NCI-H146 treated with DMSO at 0.1 percent for 48 hours (cell line): ENCODE data around the gene GNPAT.
A peak's percentile ranks its signal among the peaks of the same experiment; 100 is the strongest.
"Not testable (repeated sequence)": the region's sequence is repeated elsewhere in the genome, so short reads cannot be mapped to it uniquely, and the experiment has no call there.

Experiments used
- DNase-seq: peaks from one replicate; lab custom pipeline; 2025; ENCODE audit not compliant: unreplicated experiment; lab: John Stamatoyannopoulos, UW

Gene GNPAT

DNA sequence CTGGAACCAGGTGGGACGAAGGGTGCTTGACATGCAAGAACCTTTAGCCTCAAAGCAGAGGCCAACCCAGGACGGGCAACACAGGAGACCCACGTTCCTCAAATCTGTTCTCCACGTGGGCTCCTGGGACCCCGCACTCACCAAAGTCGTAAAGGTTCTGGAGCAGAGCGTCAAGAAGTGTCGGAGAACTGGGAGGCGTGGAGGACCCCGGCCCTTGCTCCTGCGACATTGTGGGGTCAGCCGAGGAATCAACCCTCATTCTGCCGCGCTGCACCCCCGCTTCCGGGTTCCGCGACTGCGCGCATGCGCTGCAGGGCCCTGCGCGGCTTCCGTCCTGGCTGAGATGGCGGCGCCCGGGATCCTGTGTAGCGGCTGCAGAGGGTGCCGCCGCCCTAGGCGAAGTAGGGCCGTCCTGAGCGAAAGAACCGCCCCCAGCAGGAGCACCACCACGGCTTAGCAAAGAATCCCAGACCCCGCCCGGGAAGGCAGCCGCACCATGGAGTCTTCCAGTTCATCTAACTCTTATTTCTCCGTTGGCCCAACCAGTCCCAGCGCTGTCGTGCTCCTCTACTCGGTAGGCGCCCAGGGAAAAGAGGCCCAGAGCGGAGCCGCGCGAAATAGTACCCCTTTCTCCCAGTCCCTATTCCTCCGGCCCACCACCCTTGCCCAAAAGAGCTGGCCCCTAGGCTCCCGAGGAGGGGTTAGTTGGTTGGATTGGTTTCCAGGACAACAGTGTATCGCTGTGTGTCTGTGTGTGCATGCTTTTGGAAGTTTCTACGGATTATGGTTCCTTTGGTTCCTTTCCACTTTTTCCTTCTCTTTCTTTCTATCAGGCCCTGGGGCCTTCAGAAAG, at the start of gene GNPAT:
GNPAT (plus strand) TSS at position 330 of the 853 bp plus-strand sequence; CDS start at position 497, 167 bp downstream.
- peak; percentile 72 for DNase-seq

DNA sequence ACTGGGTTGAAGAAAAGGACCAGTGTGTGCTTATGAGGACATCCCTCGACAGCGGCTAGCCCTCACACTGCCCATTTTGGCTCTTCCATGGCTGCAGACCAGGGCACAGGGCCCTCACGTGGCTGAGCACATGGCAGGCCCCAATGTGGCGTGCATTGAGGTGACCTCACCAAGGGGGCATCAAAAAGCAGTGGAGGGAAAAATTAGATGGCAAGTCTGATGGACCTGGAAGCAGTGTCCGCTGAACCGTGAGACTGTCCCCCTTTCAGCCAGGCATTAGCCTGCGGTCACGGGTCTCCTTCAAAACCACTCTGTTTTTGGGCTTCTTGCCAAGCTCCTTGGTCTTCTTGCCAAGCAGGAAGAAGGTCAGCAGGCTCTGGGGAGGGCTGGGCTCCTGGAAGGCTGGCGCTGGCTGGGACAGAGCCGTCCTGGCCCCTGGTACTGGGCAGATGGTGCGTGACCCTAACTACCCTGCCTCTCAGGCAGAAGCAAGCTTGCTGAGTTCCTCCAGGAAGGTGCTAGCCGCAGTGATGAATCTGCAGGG, 48.3 kb upstream of the GNPAT start:
- DNase-seq: no peak

DNA sequence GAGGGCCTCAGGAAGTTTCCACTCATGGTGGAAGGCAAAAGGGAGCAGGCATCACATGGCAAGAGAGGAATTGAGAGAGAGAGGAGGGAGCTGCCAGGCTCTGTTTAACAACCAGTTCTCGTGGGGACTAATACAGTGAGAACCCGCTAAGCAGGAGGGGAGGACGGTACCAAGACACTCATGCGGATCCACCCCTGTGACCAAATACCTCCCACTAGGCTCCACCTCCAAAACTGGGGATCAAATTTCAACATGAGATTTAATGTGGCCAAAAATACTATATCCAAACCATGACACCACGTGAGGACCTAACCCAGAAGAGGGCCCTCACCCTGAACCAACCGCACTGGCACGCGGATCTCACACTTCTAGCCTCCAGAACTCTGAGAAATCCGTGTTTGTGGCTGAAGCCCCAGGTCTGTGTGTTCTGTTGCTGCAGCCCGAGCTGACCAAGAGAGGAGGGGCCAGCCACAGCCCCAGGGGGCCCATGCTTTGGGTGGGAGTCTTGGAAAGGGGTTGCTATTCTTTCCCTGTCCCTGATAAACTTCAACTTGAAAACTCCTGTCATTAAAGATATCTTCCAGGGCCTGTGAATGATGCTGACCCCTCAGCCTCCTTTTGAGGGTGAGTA, 47.2 kb upstream of the GNPAT start:
- no peak for DNase-seq

DNA sequence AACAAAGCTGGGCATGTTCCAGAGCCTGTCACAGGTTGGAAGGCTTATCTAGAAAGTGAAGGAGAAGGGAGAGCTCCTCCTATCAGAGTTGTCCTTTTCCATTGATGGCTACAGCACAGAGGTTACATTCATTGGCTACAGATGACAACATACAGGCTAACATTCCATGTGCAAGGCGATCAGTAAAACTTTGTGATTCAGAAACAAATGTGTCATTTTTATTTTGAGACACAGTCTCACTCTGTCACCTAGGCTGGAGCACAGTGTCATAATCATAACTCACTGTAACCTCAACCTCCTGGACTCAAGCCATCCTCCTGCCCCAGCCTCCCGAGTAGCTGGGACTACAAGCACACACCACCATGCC, 46.6 kb upstream of the GNPAT start:
- DNase-seq: no peak

DNA sequence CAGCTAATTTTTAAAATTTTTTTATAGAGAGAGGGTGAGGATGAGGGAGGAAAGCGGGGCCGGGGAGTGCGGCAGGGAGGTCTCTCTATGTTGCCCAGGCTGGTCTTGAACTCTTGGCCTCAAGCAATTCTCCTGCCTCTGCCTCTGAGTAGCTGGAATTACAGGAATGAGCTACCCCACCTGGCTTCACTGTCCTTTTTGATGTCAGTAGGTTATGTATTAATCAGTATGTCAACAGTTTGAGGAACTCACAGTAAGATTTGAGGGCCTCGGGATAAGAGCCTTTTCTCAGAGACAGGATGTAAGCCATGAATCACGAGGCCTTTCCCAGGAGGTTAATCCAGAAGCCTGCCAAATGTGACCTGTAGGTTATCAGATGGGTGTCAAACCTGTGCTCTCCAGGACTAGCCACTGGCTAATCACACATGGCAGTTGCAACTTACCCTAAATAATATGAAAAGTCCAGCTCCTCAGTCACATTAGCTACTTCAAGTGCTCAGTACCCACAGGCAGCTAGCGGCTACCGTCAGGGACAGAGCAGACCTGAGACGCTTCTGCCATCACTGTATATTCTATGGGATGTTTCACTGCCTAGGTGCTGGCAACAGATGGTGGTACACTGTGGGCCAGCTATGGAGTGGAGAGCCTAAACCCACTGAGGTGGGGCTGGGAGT, 46.0 kb upstream of the GNPAT start:
- no peak for DNase-seq

DNA sequence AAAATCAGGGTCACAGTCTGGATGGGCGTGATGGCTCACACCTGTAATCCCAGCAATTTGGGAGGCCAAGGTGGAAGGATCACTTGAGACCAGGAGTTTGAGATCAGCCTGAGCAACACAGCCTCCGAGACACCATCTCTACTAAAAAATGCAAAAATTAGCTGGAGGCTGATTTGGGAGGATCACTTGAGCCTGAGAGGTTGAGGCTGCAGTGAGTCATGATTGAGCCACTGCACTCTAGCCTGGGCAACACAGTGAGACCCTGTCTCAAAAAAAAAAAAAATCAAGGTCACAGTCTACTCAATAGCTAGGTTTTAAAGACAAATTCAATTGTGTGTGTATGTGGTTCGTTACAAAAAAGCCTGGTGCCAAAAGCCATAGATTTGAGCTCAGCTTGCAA, 44.7 kb upstream of the GNPAT start:
- no peak for DNase-seq

DNA sequence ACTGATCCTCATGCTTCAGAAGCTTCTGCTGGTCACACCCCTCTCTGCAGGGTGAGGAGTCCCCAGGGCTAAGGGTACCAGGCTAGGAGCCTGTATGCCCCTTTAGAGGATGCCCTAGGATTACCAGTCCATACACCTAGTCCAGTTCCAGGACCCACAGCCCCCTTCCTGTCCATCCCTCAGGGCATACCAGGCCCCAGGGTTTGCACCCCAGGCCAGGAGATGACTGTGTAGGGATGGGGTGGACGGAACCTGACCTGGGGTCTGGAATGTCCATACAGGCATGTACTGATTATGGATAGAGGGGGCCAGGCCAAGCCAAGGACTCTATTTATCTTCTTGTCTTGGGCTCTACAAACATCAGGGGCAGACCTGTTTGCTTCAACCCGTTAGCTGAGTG, 44.3 kb upstream of the GNPAT start:
- DNase-seq: no peak

DNA sequence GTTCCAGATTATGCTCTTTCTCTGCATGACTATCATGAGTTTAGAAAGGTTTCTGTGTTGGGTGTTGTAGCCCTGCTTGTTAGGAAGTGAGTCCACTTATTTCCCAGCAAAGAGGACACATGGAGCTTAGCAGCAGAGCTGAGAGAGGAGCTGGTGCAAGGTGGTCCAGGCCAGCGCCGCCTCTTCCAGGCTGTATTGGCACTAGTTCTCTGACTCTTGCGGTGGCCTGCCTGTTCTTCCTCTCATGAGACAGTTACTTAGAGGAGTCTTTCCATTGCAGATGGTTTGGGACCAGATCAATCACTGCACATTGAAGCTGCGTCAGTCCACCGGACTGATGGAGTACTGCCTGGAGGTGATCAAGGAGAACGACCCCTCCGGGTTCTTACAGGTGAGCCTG, 41.1 kb upstream of the GNPAT start:
- no peak for DNase-seq

DNA sequence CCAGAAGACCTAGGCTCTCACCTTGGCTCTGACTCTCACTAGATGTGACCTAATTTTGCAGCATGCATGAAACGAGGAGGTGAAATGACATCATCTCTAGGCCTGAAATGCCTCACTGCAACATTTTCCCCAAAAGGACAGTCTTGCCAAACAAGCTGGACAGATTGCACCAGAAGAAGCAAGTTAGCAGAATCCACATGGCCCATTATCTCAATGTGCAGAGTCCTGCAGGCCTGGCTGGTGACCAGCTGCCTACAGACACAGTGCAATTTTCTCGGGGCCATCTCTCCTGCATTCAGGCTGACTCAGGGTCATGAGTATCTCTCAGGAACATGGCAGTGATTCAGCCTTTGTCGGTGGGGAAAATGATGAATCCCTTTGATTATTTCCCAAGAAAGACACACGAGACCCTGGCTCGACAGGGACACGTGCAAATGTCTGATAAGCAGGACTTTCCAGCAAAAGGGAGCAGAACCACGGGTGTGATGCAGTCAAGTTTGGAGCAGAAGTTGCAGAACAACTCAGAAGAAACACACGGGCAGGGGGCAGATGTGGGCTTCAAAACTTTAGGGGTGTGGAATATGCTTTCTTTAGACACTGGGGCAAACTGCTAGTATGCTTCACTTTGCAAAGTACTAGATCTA, 40.5 kb upstream of the GNPAT start:
- DNase-seq: no peak

DNA sequence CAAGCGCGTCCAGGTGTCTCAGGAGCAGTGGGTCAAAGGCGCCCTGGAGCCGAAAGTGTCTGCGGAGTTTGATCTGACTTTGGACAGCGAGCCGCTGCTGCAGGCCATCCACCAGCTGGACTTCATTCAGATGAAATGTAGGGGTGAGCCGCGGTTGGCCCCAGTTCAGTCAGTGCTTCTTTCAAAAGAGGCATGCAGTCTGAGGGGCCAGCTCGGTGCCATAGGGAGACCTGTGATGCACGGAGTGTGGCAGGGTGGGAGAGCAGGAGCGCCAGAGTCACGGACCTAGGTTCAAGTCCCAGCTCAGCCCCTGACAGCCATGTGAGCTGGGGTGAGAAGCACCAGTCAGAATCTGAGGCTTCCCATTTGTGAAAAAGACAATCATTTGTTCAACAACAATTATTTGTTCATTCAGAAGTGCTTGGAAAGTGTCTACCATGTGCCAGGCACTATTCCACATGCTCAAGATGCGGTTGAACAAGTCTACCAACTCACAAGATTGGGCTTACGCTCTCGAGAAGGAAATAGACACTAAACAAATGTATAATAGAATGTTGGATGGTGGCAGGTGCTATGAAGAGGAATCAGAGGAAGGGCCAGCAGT, 39.5 kb upstream of the GNPAT start:
- DNase-seq: no peak

DNA sequence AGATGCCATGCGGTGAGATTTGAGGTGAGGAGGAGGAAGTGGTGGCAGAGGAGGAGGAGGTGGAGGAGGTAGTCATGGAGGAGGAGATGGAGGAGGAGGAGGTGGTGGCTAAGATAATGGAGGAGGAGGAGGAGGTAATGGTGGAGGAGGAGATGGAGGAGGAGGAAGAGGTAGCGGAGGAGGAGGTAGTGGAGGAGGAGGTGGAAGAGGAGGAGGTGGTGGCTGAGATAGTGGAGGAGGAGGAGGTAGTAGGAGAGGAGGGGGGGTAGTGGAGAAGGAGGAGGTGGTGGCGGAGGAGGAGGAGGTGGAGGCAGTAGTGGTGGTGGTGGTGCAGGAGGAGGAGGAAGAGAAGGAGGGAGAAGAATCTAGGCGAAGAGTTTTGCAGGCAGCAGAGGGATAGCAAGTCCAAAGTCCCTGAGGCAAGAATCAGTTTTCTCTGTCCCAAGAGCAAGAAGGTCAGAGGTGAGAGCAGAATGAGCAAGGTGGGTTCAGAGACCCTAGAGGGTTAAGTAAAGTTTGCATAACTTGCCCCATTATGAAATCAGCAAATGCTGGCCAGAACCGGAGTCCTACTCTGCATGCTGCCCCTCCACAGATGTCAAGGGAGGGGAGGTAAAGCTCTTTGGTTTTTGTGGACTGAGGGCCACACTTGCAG, 38.9 kb upstream of the GNPAT start:
- DNase-seq: no peak

DNA sequence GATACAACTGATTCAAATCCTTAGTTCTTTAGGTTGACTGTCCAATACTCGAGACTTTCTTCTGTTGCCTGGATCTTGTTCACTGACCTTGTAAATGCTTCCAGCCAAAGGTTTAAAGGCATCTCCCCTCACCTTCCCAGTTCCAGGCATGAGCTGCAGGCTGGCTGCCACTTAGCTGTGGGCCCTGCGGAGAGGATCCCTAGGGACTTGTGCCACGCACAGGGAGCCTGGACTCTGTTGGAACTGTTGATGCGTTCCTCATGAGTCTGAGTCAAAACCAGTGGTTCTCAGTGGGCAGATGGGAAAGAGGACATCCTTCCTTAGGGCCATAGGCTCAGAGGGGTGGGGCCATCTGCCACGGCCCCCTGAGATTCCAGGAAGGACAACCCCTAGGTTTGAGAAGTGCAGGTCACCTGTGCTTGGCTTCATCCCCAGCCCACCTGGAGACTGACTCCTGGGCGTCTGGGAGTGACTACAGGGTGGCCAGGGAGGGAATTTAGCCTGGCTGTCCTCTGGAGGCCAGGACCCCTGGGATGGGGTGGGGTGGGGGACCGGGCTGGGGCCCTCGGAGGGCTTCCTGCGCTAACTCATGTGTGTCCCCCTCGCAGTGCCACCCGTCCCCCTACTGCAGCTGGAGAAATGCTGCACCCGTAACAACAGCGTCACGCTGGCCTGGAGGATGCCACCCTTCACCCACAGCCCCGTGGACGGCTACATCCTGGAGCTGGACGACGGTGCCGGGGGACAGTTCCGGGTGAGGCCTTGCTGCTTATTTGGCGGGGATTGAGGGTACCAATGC, 37.6 kb upstream of the GNPAT start:
- no peak for DNase-seq

DNA sequence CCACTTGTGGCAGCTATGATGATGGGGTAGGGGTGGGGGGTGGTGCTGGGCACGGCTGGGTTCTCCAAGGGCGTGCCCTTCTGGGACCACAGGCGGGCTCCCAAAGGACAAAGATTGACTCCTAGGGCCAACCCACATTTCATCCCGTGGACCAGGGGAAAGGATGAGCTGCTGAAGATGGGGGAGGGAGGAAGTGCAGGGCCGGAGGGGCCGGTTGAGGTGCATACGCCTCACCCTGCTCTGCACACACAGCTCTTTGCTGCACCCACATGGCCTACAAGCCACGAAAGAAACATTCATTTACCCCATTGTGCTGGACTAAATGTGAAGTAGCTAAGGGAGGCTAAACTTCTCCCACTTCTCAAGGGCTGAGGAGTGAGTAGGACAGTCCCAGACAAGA, 34.2 kb upstream of the GNPAT start:
- no peak for DNase-seq

DNA sequence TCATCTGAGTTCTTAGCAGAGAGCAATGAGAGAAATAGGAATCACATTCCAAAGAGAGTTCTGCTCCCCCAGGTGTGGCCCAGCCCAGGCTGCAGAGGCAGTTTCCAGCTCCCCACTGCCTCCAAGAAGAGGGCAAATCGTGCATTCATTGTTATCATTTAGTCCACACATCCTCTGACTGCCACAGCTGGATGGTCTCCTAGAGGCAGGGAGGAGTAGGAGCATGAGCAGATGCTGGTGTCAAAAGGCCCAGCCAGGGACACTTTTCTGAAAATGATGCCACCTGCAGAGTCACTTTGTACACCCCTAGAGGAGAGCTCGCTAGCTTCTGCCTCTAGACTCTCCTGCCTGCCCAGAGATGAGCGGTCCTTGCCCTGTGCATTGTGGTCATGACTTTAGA, 33.6 kb upstream of the GNPAT start:
- no peak for DNase-seq

DNA sequence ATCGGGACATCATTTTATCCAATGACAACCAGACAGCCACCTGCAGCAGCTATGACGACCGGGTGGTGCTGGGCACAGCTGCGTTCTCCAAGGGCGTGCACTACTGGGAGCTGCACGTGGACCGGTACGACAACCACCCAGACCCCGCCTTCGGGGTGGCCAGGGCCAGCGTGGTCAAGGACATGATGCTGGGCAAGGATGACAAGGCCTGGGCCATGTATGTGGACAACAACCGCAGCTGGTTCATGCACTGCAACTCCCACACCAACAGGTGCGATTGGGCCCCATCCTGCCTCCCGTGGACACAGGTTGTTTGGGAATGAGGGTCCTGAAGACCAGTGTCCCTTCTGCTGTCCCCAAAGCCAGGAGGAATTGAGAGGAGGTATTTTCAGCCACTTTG, 32.0 kb upstream of the GNPAT start:
- DNase-seq: no peak

DNA sequence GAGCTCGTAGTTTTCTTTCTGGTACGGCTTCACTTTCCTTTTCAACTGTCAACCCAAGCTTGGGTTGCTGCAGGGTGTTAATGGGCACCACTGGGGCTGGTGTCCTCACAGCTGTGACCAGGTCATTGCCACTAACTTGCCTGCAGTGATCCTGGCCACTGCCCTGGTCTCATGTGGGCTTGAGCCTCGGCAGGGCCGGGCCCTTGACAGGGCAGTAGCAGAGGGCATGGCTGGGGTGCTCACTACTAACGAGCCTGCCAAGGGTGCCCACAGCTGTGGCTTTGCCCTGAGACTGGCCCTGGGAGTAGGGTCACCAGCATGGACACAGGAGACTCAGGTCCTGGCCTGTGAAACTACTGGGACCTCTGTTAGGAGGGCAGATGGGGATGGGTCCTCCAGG, 31.5 kb upstream of the GNPAT start:
- no peak for DNase-seq

DNA sequence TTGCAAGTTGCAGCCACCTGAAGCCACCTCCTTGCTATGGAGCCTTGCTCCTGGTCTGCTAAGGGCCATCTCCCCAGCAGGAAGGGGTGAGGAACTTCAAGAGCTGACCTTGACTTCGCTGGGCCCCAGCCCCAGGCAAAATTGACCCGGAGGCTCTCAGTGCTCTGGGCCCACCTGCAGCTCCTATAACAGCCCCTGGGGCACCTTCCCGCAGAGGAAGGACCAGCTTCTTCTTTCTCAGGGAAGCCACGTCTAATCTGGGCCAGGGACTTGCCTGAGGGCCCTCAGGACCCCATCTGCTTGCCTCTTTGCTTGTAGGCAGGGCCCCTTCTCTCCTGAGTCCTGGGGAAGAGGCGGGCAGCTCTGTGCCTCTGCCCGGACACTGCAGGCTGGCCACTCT, 30.9 kb upstream of the GNPAT start:
- DNase-seq: no peak

DNA sequence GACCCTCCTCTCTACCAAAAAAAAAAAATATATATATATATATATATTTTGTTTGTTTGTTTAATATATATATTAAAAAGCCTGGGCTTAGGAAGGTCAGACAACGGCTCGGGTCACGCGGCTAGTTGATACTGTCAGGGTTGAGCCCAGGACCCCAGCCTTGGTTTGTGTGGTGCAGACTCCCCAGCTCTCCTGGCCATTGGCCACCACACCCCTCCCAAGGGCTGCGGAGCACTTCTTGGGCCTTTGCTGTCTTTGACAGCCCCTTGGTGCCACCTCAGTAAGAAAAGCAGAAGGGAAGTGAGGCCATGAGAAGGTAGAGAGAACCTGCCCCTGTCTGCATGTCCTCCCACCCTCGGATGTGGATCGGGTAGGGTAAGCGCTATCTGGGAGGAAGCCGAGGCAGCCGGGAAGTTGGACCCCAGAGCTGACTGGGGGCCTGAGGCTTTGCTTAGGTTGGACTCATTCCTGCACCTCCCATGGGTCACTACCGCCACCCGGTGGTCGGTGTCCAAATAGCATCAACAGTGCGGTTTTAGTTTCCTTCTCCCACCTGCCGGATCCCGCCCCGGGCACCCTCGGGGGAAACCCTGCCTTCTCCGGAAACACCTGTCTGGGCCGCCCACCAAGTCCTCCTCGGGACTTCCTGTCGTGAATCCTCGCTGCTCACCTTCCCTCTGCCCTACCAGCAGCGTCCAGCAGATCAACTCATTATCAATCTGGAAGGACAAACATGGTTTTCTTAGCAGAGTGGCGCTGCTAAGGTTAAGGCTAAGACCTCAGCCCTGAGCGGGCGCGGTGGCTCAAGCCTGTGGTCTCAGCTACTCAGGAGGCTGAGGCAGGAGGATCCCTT, 29.8 kb upstream of the GNPAT start:
- peak; percentile 89 for DNase-seq

DNA sequence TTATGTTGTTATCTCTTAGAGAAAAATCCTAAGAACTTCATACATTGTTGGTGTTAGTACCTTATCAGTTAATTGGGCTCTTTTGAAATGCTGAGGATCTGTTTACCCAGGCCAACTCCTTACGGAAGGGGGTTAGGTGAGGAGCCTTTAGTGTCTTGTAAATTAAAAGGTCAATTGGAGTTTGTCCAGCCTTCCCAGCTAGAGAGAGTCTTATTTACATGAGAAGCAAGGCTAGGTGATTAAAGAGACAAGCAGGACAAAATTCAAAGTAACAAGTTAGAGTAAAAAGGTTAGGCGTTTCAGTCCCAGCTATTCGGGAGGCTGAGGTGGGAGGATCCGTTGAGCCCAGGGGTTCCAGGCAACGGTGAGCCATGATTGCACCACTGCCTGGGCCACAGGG, 28.7 kb upstream of the GNPAT start:
- not testable (repeated sequence) for DNase-seq
